Measurements from ENCODE around the gene CCDC85B. TPM values are rescaled to one million over a fixed set of nuclear protein-coding genes. Genes with fewer than 3 reads are reported as not detected.
"Not testable (repeated sequence)": the region's sequence is repeated elsewhere in the genome, so short reads cannot be mapped to it uniquely, and the experiment has no call there.

CCDC85B gene
- 105 and 129 TPM in 2 replicates for total RNA-seq

DNA sequence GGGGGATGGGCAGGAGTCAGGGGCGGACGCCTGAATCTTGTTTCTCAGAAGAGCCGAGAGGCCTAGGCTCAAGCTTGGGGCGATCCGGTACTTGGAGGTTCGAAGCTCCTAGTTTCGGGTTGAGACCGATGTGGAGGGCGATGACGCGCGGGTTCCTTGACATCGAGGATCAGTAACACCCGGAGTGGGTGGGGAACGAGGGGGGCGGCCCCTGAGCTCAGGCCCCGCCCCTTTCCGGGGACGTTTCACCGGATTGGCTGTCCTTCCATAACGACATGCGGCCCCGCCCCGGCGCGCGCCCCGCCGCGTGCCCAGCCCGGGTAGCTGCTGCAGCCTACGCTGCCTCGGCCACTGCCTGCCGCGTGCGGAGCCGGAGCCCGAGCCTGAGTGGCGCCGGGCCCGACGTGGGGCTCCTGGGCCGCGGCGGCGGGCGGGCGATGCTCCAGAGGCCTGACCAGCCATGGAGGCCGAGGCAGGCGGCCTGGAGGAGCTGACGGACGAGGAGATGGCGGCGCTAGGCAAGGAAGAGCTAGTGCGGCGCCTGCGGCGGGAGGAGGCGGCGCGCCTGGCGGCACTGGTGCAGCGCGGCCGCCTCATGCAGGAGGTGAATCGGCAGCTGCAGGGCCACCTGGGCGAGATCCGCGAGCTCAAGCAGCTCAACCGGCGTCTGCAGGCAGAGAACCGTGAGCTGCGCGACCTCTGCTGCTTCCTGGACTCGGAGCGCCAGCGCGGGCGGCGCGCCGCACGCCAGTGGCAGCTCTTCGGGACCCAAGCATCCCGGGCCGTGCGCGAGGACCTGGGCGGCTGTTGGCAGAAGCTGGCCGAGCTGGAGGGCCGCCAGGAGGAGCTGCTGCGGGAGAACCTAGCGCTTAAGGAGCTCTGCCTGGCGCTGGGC lies at the start of gene CCDC85B:
Gene CCDC85B (plus strand): TSS at position 350 of the 895 bp plus-strand sequence. CDS start 111 bp downstream, at position 461.
- DNase-seq (ENCODE audit: low read depth, low spot score), result peak; percentile 78

DNA sequence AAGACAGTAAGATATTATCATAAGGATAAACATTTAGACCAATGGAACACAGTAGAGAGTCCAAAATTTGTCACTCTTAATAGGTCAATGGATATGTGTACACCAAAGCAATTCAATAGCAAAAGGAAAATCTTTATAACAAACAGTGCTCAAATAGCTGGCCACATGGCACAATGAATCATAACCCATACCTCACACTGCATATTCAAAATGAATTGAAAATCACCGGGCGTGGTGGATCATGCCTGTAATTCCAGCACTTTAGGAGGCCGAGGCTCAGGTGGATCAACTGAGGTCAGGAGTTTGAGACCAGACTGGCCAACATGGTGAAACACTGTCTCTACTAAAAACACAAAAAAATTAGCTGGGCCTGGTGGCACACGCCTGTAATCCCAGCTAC lies 48.3 kb upstream of the CCDC85B start:
- DNase-seq (ENCODE audit: low read depth, low spot score), result no peak

DNA sequence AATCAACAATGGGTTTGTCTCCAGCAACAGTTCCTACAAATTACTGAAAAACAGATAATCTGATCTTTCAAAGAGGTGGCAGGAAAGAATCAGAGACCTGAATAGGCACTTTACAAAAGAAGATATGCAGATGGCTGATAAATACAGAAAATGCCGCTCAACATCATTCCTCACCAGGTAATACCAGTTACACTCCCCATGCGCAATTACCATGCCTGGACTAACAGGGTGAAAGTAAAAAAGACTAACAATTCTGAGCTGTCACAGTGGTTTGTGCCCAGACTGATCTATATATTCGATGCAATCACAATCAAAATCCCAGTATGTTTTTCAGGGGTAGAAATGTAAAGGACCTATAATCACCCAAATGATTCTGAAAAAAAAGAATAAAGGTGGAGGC lies 46.7 kb upstream of the CCDC85B start:
- DNase-seq (ENCODE audit: low read depth, low spot score), result no peak

DNA sequence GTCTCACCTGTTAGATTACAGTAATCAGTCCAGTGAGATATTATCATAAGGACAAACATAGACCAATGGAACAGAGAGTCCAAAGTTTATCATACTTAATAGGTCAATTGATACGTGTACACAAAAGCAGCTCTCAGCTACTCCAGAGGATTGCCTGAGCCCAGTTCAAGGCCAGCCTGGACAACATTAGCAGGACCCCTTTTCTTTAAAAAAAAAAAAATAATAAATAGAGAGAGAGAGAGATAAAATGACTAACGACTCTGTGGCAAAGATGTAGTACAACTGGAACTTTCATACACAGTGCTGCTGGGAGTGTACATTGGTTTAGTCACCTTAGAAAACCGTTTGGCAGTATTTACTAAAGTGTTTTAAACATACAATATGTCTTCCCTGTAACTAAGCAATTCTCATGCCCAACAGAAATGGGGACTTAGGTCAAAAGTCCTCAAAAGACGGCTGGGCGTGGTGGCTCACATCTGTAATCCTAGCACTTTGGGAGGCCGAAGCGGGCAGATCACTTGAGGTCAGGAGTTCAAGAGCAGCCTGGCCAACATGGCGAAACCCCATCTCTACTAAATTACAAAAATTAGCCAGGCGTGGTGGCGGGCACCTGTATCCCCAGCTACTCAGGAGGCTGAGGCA lies 46.1 kb upstream of the CCDC85B start:
- no peak for DNase-seq (ENCODE audit: low read depth, low spot score)

DNA sequence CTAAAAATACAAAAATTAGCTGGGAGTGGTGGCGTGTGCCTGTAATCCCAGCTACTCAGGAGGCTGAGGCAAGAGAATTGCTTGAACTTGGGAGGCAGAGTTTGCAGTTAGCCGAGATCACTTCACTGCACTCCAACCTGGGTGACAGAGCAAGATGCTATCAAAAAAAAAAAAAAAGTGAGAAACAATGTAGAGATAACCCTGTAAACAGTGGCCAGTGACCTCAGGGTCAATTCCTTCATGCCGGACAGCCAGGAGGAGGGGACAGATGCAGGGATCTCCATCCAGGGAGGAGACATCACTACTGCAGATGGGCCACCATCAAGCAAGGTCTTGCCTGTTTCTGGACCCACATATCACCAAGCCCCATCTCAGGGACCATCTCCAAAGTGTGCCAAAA lies 42.7 kb upstream of the CCDC85B start:
- no peak for DNase-seq (ENCODE audit: low read depth, low spot score)

DNA sequence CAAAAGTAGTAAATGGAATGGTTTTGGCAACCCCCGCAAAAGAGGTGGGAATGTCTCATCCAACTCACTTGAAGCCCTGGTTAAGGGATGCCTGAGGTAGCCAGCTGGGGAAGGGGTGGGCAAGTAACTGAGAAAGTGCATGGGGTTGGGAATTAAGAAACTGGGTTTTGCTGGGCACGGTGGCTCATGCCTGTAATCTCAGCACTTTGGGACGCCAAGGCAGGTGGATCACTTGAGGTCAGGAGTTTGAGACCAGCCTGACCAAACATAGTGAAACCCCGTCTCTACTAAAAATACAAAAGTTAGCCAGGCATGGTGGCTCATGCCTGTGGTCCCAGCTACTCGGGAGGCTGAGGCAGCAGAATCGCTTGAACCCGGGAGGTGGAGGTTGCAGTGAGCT lies 41.8 kb upstream of the CCDC85B start:
- not testable (repeated sequence) for DNase-seq (ENCODE audit: low read depth, low spot score)

DNA sequence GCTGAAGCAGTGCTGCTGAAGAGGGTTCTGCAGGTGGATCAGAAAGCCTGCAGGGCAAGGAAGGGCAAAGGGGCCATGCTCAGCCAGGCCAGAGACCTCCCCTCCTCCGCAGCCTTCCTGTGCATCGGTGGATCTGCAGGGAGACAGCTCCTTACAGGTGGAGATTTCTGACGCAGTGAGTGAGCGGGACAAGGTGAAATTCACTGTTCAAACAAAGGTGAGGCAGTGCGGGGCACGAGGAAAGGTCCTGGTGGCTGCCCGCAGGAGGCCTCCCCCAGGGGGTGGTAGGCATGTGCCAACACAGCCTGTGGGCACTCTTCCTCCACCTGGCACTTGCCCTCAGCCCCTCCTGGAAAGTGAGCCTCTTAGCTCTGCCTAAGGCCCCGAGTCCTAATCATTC lies 41.1 kb upstream of the CCDC85B start:
- DNase-seq (ENCODE audit: low read depth, low spot score), result no peak

DNA sequence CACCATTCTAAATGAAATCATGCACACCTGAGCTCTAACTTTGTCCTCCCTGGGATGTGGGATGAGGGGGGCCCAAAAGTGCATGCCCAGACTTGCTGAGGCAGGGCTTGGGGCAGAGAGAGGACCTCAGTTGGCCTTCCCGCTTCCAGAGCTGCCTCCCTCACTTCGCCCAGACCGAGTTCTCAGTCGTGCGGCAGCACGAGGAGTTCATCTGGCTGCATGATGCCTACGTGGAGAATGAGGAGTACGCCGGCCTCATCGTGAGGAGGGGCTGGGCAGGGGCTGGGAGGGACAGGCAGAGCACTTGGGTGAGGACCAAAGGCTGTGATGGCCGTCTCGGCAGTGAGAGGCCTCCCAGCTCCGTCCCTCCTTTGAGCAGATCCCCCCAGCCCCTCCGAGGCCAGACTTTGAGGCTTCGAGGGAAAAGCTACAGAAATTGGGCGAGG lies 40.7 kb upstream of the CCDC85B start:
- no peak for DNase-seq (ENCODE audit: low read depth, low spot score)

DNA sequence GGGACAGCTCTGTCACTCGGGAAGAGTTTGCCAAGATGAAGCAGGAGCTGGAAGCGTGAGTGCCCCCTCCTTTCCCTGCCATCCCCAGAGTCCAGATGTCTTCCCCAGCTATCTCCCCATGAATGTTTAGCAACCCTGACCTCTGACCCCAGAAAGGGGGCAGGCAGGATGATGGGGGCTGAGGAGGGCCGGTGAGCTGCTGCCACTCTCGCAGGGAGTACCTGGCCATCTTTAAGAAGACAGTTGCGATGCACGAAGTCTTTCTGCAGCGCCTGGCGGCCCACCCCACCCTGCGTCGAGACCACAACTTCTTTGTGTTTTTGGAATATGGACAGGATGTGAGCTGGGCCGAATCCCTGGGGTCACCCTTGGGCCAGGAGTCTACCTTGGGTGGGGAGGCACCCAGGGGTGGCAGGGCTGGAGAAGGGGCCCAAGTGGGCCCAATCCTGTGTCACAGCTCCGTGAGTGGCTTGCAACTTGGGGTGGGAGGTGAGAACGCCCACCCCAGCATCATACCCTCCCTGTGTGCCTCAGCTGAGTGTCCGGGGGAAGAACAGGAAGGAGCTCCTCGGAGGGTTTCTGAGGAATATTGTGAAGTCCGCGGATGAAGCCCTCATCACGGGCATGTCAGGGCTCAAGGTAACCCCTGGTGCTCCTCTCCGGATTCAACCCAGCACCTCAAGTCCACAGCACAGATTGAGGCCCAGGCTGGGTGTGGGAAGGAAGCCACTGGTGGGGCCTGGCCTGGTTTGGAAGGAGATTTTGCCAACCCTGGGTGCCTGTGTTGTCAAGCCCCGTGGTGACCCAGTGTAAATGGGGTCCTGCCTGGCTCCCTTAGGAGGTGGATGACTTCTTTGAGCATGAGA lies 40.0 kb upstream of the CCDC85B start:
- DNase-seq (ENCODE audit: low read depth, low spot score), result no peak

DNA sequence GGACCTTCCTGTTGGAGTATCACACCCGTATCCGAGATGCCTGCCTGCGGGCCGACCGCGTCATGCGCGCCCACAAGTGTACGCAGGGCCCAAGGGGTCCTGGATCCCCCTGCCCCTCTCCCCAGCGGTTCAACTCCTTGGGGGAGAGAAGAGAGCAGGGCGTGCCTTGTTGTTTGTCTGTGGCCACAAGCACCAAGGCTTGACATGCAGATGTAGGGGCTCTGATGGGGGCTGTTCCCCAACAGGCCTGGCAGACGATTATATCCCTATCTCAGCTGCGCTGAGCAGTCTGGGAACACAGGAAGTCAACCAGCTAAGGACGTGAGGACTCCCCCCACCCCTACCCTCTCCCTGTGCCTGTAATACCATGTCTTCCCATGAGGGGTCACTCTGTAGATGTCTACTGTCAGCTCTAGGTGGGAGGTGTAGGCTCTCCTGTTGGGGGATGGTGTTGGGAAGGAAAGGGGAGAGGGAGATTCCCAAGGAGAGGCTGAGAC lies 39.3 kb upstream of the CCDC85B start:
- no peak for DNase-seq (ENCODE audit: low read depth, low spot score)

DNA sequence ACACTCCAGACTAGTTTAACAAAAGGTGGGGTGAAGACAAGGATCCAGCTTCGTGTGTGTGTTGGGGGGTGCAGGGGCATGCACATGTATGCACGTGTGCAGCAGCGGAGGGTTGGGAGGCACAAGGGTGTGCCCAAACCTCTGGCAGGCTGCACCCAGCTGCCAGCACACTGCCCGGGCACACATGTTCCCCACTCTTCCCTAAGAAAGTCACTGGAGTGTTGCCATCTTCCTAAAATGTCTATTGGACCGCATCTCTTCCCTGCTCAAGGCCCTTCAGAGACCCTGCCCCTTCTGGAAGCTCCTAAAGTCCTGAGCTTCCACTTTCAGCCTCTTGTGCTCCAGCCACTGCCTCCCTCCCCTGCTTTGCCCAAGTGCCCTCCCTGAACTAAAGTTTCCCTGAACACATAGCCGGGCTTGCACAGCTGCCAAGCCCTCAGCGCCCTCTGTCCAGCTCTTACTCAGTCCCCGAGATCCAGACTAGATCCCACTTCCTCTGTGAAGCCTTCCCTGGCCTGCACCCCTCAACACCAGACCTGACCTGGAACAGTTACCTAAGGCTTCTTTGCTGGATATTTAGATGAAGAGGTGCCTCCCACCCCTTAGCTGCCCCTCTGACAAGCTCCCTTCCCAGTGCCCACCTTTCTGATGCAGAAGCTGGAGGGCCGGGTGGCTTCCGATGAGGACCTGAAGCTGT lies 38.5 kb upstream of the CCDC85B start:
- no peak for DNase-seq (ENCODE audit: low read depth, low spot score)

DNA sequence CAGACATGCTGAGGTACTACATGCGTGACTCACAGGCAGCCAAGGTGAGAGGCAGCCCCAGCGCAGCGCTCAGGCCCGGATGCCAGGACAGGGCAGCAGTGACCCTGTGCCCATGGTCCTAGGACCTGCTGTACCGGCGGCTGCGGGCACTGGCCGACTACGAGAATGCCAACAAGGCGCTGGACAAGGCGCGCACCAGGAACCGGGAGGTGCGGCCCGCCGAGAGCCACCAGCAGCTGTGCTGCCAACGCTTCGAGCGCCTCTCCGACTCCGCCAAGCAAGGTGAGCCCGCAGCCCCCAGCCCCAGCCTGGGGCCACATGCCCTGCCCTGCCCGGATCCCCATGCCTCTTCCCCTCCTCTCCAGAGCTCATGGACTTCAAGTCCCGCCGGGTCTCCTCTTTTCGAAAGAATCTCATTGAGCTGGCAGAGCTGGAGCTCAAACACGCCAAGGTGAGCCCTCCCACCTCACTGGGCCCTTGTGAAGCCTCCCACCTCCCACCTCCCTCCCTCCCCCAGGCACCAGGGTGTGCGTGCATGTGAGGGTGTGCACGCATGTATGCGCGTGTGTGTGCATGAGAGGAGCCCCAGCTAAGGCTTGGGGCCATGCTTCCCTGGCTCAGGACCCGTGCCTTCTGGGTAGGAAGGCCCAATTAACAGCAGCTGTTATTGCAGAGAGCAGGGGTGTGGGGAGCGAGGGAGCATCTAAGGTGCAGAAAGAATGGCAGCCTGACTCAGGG lies 37.8 kb upstream of the CCDC85B start:
- no peak for DNase-seq (ENCODE audit: low read depth, low spot score)

DNA sequence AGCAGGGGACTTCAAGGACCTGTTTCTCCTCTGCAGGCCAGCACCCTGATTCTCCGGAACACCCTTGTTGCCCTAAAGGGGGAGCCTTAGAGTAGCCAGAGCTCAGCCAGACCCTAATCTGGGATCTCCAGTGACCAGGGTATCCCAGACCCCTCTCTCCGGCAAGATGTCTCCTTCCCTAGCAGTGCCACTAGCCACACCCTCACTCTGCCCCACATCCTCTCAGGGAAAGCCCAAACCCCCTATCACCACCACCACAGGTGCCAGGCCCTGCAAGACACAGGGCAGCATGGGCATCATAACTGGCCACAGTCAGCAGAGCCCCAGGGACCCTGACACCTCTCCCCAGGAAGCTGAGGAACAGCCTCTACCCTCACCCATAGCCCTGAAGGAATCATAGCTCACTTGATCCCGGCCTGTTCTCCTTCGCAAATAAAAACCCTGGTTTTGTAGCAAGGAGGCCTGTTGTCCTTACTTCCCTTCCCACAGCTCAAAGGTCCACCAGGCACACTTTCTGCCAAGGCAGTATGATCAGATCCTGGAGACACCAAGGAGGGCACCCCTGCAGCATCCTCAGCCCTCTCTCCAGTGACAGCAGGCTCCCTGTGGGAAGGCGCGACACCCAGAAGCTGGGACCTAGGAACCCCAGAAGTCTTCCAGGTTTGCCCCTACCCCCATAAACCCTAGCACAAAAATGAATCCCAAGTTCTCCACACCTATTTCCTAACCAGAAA lies 37.1 kb upstream of the CCDC85B start:
- no peak for DNase-seq (ENCODE audit: low read depth, low spot score)

DNA sequence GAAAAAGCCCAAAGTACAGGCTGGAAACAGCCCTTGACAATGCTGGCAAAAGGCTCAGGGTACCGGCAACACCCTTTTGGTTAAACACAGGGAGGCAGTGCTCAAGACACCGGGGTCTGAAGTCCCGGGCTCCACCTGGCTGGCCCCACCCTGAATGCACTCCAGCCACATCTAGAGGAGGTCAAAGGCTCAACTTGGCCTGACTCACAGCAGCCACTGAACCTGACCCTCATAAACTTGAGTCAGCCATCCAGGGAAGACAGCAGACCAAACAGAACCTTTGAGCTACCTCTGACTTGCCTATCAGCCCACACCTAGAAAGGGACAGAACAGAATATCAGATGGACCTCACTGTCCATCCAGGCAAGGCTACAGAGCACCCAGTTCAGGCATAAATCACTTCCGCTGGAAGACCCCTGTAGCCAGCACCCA lies 36.3 kb upstream of the CCDC85B start:
- no peak for DNase-seq (ENCODE audit: low read depth, low spot score)

DNA sequence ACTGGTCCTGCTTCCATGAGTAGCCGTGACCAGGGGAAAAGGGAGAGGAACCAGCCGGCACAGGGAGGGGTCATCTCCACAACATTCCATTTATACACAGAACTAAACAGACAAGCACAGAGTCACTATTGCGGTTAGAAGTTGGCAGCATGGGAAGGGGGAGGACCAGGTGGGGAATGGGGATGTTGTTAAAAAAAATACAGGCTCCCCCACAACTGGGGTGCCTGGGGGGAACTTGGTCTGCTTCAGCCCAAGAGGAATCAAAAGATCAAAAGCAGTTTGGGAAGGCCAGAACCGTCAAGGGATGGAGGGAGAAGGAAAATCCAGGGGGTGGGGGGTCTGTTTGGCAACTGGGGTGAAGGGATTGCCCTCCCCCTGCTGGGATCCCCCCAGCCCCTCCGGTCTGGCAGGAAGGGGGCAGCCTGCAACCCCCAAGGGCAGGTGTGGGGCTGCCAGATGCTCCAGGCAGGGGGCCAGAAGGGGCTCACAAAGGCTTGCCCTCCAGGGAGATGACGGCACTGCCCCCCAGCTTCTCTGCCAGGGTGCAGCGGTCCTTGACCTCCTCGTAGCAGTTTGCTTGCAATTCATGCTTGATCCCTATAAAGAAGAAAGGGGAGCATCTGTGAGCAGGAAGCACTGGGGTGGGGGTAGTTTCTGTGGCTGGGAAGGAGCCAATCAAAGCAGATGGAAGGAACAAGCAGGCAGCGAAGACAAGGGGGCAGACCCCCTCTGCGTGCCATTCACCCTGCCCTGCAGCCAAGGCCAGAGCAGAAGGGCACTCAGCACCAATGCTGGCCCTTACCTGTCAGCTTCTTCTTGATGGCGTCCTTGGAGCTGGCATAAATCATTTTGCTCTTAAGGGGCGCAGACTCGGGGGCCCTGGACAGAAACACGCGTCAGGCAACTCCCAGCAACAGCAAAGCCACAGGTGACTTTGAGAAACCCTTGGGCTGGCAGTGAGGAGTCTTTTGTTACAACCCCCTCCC lies 35.3 kb upstream of the CCDC85B start:
- no peak for DNase-seq (ENCODE audit: low read depth, low spot score)

DNA sequence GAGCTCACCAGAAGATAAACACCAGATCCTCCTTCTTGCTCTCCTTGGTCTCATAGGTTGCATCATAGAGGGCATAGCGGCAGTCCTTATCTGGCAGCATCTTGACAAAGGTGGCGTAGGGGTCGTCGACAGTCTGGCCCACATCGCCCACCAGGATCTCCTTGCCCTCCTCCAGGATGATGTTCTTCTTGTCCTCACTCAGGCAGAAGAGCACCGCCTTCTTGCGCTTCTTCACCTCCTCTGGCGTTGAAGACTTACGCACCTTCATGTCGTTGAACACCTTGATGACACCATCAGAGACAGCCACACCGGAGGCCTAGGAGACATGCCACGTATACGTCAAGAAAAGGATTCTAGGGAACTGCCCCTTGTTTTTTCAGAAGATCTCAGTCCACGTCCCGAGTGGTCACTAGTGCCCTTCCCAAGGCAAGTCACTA lies 34.5 kb upstream of the CCDC85B start:
- no peak for DNase-seq (ENCODE audit: low read depth, low spot score)

DNA sequence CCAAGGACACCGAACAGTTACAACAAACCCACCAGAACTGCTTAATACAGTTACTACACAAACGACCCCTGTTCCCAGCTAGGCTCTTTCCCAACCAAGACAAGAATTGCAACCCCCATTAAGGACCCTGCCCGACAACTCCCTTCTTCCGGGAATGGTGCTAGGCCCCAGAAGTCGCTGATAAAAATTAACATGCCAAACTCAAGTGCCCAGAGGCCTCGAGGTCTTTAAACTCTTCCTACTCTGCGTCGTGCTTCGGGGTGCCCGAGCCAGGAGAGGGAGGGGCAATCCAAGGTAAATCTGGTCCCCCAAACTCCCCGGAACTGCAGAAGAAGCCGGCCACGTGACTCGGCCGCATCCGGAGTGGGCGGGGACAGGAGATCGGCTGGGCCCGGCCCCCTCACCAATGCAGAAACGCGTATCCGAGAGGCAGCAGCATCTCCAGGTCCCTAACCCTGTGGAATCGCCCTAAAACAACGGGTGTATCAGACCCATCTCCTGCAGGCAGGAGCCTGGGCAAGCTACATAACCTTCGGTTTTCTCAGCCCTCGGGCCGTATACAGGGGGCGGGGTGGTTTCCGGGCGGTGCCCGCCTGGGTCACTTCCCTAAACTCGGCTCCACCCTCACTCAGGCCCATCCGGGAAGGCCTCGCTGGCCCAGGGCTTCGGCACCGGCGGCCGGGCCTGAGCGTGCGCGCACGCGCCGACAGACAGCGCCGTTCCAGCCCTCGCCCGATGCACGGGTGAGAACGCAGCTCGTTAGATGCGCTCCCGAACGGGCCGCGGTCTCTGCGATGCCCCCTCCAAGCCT lies 33.6 kb upstream of the CCDC85B start:
- no peak for DNase-seq (ENCODE audit: low read depth, low spot score)

DNA sequence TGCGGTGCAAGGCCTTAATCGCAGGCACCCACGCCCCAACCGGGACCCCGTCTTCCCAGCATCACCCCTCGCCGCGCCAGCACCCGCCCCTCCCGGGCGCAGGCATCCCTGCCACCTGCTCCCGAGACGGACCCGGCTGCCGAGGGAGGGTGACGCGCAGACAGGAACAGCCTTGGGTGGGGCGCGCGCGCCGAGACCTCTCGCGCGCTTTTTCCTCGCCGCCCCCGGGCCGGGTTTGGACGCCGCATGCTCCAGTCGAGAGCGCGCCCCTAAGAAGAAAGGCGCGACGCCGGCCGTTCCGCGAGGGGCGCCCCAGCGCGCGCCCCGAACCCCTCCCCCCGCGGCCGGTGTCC lies 33.0 kb upstream of the CCDC85B start:
- DNase-seq (ENCODE audit: low read depth, low spot score), result no peak

Data from pulmonary artery endothelial cell (primary cell).